HG03159 (cell line): Measurements from ENCODE around the gene RCAN1.

Experiments
- ATAC-seq: cut with Tn5 transposase; IDR thresholded peaks from one replicate; pipeline ENCODE4 v1.9.1; 2021; ENCODE audit warnings: mild to moderate bottlenecking, moderate library complexity; ENCODE audit not compliant: unreplicated experiment

Gene RCAN1

GRCh38 chr21:34614628-34615486 is at the start of gene RCAN1:
Gene RCAN1, minus strand, starts transcription at chr21:34615113. Its CDS starts 102 bp downstream, at chr21:34615011.
- ATAC-seq, result peak; percentile 96

- no peak for ATAC-seq
Observed at GRCh38 chr21:34661848-34662247, 46.9 kb upstream of the RCAN1 start.

GRCh38 chr21:34653522-34653921 is 38.6 kb upstream of the RCAN1 start:
- ATAC-seq, result no peak

GRCh38 chr21:34651642-34652041 is 36.7 kb upstream of the RCAN1 start:
- ATAC-seq, result no peak

DNA sequence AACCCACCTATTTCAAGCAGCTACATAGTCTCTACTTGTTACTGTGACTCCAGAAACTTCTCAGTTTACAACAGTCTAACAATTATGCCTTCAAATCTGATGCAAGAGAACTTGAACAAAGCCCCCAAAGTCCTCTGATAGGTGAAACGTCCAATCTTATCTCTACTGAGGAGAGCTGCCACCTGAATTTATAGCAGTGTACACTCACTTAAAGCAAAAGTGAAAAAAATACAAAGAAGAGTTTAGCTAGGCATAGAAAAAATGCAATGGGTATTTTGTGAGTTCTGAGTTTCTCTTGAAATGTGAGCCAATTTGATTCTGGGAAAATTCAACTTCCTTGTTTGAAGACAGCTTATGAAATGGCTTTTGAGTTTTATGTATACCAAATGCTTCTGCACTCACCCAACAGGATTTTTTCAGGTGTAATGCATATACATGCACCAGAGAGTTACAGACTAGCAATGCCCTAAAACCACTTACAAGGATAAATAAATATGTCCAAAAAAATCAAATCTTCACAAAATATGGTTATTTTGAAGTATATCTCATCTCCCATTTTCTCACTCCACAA is 36.0 kb upstream of the RCAN1 start:
- ATAC-seq, result no peak

DNA sequence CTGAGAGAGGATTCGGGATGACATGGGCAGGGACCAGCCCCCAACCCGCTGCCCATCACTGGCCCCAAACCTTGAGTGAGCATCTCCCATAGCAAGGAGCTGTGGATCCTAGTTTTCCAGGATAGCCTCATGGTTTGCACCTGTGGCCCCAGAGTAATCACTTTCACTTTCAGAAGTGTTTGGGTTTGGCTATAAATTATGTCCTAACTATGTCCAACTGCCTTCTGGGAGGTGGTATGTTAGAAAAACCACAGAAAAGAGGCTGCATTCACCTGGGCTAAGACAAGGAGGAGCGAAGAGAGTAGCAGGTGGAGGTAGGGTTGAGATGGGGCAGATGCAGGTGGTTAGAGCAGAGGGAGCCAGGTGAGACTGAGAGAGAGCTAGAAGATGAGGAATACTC is 34.5 kb upstream of the RCAN1 start:
- no peak for ATAC-seq

DNA sequence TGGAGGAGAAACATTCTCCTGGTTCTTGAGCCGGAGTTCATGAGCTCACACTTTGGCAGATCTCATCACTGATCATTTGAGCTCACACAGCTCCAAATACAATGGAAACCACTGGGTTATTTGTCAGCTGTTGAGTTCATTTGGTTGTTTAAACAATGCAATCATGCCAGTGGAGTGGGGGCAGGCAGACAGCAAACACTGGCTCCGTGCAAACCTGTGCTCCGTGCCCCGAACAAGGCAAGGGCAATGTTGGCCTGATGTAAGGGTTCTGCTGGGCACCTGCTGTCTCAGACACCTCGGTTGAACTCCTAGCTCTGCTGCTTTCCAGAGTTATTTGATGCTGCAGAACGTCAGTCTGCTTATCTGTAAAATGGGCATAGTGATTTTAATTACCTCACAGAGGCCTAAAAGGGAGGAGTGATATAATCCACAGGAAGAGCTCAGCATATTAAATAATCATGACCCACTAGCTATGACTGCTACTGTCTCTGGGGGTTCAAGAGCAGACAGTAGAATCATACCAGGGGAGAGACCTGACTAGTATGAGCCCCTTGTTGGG is 33.9 kb upstream of the RCAN1 start:
- no peak for ATAC-seq

DNA sequence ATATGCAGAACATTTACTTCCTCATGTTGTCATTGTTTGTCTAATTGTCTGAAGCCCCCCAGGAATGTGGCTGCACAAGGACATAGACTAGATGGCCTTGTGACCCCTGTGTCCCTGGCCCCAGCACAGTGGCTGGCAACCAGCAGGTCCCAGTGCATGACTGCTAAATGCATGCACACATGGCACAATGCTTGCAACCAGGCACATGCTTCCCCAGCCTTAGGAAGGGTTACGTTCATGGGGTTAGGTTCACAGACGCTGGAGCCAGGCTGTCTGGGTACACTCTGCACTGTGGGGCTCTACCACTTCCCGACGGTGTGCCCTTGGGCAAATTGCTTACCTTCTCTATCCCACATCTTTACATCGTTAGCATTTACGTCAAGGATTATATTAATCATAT is 32.6 kb upstream of the RCAN1 start:
- no peak for ATAC-seq

- no peak for ATAC-seq
Observed at GRCh38 chr21:34644825-34645224, 29.9 kb upstream of the RCAN1 start.

GRCh38 chr21:34642211-34643075 is 27.5 kb upstream of the RCAN1 start:
- peak; percentile 57 for ATAC-seq

DNA sequence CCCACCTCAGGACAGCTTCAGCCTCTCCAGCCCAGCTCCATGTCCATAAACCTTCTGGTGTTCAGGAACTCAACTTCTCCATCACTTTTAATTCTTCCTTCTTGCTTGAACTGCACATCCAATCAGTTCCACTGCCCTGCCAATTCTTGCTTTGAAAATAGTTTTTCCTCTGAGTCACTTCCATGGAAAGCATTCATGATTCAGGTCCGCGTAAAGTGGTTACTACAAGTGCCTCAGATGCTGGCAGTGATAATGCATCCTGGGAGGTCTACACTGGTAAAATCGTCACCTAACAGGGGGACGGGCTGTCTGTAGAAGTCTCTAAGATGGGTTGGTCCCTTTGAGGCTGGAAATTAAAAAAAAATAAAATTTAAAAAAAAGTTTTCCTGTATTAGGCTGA is 25.9 kb upstream of the RCAN1 start:
- no peak for ATAC-seq

- no peak for ATAC-seq
Observed at GRCh38 chr21:34639882-34640788, 25.2 kb upstream of the RCAN1 start.

DNA sequence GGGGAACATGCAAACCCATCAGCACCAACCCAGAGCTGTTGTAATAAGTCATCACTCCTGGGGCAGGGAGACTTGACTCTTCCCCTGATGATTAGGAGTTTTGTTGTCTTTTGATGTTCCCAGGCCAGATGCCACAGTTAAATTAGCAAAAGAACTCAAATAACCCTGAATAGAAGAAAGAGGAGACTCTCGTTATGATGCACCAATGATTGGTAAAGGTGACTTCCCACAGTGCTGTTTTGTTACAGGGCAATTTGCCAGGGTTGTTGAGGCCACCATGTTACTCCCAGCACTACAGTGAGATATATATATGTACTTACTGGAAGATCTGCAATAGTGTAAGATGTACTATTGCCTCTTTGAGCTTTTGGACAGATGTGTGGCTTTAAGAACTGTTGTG is 24.3 kb upstream of the RCAN1 start:
- no peak for ATAC-seq

- ATAC-seq, result no peak
Observed at GRCh38 chr21:34636961-34637360, 22.0 kb upstream of the RCAN1 start.

DNA sequence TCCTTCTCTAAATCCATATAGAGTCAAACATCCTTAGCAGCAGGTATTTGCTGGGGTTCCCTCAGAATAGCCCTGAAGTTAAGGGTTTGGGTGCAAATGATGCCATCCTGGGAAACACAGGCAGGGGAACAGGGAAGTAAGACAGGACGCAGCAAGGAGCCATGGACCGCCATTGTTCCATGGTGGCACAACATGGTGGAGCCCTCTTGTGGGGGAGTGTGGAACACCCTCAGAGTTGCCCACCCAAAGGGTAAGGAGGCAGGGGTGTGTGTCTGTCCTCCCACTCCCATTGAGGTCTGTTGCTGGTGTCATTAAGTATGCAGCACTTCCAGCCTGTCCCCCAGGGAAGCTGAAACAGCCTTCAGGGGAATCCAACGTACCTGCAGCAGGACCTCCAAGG is 20.4 kb upstream of the RCAN1 start:
- ATAC-seq, result no peak

DNA sequence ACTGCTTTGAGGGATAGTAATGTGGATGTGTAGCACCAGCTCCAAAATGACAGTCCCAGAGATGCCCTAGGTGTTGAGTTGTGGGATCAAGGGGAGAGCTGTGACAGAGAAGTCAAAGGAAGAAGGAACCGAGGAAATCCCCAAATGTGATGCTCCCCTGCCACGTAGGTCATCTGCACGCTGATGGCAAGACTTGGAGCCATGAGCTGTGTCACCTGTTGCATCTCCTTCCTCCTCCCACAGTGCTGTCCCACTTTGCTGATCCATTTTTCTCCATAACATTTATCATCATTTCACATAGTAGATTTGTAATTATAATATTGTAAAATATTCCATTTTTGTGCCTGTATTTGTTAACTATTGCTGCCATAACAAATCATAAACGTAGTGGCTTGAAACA is 17.6 kb upstream of the RCAN1 start:
- ATAC-seq, result no peak

- no peak for ATAC-seq
Observed at GRCh38 chr21:34630536-34631143, 15.7 kb upstream of the RCAN1 start.

- no peak for ATAC-seq
Observed at GRCh38 chr21:34626131-34626530, 11.2 kb upstream of the RCAN1 start.

DNA sequence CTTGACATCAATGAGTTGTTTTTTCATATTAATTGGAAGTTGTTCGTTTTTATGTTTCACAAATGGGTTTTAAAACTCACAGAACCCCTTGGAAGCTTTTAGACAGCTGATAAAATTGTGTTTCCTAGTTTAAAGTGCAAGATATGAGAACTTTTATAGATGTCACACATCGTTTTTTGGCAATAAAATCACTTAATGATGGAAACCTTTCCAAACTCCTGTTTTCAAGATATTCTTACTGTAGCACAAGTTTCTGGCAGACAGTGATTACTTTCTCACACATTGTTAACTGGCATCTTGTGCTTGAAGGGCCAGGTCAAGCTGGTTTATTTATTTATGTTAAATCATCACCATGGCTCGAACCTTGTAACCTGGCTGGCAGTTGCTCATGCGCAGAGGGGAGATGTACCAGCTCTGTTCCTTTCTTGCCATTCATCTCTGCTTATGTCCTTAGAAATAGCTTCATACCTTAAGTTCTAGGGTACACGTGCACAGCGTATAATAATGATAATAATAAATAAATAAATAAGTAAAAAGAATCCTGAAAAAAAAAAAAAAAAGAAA is 10.2 kb upstream of the RCAN1 start:
- ATAC-seq, result no peak

- ATAC-seq, result no peak
Observed at GRCh38 chr21:34623516-34623915, 8.6 kb upstream of the RCAN1 start.
